ENCODE data around the gene EXPH5.

Gene EXPH5

GRCh38 chr11:108559340-108559739 lies 34.2 kb downstream of the EXPH5 start:
- FAIRE-seq, result no peak

DNA sequence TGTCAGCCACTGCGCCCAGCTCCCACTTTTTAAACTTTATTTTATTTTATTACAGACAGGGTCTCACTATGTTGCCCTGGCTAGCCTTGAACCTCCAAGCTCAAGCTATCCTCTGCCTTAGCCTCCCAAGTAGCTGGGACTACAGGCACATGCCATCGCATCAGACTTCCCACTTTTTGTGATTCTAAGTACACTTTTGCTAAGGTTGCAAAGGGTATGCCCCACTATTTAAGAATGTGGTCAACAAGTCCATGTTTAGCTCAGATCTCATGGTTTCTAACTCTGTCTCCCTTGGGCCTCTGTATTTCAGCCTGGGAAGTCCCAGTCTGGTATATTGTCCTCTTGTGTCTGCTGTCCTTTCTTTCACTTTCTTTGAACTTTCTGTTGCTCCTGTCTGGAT lies 35.3 kb downstream of the EXPH5 start:
- FAIRE-seq, result no peak

GRCh38 chr11:108556019-108556418 lies 37.5 kb downstream of the EXPH5 start:
- FAIRE-seq, result no peak

DNA sequence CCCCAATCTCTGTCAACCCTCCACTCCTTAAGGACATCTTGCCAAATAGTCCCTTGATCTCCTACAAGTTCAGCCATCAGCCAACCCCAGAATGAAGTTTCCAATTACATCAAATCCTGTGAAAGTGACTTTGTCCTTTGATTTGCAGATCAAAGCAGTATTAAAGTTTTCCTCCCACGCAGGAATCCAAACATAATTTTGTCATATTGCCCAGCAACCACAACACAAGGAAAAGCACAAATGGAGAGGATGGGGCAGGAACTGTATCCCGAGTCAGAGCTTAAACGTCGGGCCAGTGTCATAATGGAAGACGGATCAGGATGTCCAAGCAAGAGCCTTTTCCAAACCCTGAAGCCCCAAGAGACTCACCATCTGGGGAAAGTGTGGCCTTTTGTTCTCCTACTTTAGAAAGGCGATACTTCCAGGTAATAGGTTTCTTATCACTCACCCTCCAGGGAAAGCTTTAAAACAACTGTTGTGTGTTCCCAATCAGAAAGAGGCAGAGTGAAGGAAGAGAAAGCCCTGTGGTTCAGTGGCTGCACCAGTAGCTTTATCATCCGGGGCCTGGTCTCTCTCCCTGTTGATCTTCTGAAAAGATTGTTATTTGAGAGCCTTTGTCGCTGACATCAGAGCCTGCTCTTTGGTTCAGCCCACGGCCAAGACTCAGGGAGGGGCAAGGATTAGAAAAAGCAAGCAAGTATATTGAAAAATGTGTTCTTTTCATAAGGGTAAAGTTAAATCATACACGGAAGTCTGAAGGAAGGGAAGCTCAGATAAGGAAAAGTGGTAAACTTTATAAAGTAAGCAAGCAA lies 41.7 kb downstream of the EXPH5 start:
- FAIRE-seq, result no peak

DNA sequence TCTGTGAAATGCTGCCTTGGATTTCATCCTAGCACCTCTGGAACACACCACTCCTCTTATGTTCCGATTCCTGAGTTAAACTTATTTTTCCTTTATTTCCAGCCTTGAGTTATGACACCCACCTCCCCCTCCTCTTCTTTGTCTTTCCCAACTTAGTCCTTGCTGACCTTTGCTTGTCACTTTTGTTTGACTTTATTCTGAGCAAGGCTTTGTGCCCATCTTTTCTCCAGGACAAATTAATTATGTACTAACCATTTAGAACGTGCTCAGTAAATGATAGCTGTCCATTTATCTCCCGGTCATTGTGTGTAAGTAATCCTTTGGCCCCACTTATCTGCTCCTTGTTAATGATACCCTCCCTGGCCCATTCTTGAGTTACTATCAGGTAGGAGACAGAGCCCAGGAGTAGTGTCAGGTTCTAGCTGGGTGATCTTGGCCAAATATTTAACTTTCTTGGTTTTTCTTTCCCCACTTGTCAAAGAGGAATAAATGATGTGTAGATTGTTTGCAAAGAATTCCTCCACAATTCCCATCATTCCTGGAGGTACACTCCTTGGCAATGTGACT lies 44.2 kb downstream of the EXPH5 start:
- no peak for FAIRE-seq

DNA sequence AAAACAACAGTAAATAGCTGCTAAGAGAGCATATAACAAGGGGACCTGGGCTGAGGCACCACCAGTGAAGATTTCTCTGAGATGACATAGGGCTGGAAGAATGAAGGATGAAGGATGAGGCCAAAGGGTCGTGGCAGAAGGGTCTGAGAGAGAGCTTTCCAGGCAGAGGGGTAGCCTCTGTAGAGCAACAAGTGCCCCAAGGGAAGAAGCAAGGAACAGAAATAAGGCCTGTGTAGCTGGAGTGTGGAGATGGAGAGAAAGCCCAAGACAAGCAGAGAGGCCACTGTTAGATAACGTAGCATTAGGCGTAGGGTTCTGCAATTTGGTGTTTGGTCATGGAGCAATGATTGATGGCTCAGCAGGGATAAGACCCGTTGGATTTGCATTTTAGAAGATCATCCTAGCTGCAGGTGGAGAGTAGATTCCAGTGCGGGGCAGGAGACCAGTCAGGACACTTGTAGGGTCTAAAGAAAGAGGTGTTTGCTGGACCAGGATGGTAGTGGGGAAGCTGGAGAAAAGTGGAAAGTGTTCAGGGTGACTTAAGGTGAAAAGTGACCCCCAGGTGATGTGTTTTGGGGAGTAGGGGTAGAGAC lies 47.6 kb downstream of the EXPH5 start:
- no peak for FAIRE-seq

DNA sequence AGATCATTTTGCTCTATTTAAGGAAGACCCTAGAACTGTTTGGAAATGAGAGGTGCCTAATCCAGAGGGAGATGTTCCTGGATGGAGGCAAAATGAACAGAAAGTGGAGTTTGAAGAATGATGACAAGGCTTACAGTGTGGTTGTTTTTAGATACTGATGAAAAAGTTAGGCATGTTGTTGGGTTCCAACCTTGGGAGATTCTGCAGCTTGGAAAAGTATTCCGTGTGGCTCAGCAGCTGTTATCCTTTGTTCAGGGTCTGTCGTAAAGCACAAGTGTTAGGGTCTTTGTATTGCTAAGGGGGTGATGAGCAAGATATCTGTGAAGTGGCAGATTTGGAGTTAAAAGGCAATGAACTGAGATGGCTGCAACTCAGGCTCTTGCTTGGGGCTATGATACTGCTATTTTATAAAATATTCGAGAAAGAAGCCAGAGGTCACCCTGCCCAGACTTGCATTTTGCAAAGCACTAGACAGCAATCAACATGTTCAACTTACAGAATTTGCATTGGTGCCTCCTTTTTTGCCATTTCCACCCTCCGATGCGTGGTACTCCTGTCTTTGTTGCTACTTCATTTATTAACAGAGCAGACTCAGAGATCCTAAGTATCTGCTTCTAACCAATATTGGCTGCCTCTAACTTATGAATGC lies 50.1 kb downstream of the EXPH5 start:
- FAIRE-seq, result no peak

- no peak for FAIRE-seq
These were observed 52.0 kb downstream of the EXPH5 start for GRCh38 chr11:108541531-108541930.

DNA sequence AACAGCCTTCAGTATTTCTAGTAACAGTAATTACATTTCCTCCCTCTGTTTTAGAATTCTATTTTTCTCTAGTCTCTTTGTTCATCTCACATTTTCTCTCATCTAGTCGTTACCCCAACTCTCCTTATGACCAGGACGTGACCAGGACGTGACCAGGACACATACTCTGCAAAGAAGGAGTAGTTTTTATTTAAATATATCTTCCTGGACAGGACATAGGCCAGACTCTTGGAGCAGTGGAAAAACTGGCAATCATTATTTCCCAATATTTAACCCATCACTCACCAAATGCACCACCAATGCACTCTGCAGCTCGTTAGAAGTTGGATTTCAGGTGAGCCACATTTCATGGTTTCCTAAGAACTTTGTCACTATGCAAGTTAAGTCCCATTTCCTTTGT lies 55.1 kb downstream of the EXPH5 start:
- no peak for FAIRE-seq

DNA sequence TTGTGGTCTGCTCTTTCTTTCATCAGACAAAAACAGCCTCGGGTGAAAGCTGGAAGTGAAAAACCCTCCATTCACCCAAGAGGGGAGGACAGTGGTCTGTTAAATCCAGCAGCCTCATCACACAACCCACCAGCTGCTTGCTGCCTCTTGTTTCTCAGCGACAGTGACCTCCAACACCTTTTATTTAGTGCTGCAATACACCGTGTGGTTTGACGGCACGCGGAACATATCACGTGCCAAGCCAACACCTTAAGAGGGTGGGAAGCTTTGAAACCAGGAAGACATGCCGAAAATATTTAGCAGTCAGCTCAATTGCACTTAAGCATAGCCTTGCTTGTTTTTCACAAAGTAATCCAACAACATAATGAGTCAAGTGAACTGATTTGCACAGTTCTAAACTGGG lies 55.5 kb downstream of the EXPH5 start:
- peak; percentile 70 for FAIRE-seq

GRCh38 chr11:108536783-108537182 lies 56.8 kb downstream of the EXPH5 start:
- FAIRE-seq, result no peak

- no peak for FAIRE-seq
These were observed 58.1 kb downstream of the EXPH5 start for GRCh38 chr11:108535384-108535955.

- FAIRE-seq, result peak; percentile 96
These were observed 59.2 kb downstream of the EXPH5 start for GRCh38 chr11:108534274-108534882.

DNA sequence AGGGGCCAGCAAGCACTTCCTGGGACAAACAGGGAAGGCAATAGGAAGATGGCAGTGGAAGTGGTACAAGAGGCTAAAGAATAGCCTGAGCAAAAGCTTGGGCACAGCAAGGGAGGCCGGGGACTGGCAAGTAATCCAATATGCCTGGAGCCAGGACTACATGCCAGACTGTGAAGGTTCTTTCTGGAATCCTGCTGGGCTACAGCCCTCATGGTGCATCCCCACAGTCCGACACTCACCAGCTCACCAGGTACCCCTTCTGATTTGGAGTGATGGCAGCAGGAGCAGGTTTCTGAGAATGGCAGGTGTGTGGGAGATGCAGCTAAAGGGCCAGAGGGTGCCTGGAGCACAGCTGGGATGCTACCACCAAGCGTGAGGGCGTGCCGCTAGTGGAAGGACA lies 63.1 kb downstream of the EXPH5 start:
- FAIRE-seq, result no peak

- FAIRE-seq, result no peak
These were observed 66.2 kb downstream of the EXPH5 start for GRCh38 chr11:108527382-108527781.

- FAIRE-seq, result no peak
These were observed 68.4 kb downstream of the EXPH5 start for GRCh38 chr11:108525161-108525560.

GRCh38 chr11:108524422-108524821 lies 69.1 kb downstream of the EXPH5 start:
- no peak for FAIRE-seq

- FAIRE-seq, result no peak
These were observed 71.2 kb downstream of the EXPH5 start for GRCh38 chr11:108522318-108522717.

DNA sequence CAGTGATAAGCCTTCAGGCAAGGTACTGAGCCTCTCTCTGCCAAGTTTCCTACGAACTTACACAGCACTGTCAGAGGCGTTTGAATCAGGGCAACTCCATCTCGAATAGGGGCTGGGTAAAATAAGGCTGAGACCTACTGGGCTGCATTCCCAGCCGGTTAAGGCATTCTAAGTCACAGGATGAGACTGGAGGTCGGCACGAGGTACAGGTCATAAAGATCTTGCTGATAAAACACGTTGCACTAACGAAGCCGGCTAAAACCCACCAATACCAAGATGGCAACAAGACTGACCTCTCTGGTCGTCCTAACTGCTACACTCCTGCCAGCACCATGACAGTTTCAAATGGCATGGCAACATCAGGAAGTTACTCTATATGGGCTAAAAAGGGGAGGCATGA lies 75.0 kb downstream of the EXPH5 start:
- FAIRE-seq, result no peak

- no peak for FAIRE-seq
These were observed 77.4 kb downstream of the EXPH5 start for GRCh38 chr11:108516125-108516524.

- FAIRE-seq, result no peak
These were observed 80.9 kb downstream of the EXPH5 start for GRCh38 chr11:108512708-108513107.

DNA sequence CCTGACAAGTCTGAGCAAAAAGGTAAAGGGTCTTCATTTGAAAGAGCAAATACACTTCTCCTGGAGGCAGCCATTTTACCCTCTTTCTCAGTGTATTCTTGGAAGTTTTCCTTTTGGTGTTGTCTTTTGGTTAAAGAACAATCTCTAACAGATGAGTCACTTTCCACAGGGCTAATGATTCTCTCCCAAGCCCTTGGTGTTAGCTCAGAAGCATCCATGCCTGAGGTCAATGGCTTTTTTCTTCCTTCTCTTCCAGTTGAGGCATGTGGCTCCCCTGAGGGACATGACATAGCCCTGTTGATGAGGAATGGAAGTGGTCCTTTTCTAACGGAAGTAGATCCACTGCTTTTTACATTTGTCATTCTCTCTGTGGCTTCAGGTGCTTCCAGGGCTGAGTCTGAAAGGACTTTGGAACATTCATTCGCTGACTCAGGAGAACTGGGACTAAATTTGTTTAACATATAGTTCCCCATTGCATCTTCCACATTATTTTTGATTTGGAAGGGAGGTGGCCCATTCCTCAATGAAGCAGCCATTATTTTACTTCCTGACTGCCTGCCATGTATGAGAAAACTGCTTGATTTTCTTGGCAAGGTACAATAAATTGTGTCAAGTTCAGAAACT lies 81.6 kb downstream of the EXPH5 start:
- FAIRE-seq, result no peak
